AG10803 (cell line): ENCODE measurements around the gene OCA2.

Source experiments
- DNase-seq: peaks from one replicate; pipeline ENCODE4 v3.0.0; 2010; ENCODE audit warnings: low read depth
- H3K4me3 ChIP-seq: 2 replicates; pipeline ENCODE4 v1.5.1; 2011; ENCODE audit warnings: mild to moderate bottlenecking, low read length, control low read depth
- TF ChIP-seq, protein P1 (sequence below): conservative IDR thresholded peaks from 2 replicates; pipeline ENCODE4 v1.5.1; 2011; ENCODE audit warnings: mild to moderate bottlenecking, low read length, control low read depth, inconsistent platforms

The OCA2 gene

DNA sequence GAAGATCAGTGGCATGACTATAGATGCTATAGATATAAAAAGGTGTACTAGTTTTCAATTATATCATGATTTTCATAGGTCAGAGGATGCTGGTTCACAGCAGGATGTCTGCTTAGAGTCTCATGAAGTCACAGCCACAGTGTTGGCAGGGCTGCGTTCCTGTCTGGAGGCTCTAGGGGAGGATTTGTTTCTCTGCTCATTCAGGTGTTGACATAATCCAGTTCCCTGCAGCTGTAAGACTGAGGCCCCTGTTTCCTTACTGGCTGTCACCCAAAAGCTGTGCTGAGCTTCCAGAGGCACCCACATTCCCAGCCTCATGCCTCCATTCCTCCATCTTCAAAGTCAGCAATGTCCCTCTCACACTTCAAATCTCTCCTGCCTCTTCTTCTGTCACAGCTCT, 170.7 kb downstream of the OCA2 start:
- DNase-seq: no peak
- no peak overlapping the region for H3K4me3 ChIP-seq
- TF ChIP-seq, protein P1, sequence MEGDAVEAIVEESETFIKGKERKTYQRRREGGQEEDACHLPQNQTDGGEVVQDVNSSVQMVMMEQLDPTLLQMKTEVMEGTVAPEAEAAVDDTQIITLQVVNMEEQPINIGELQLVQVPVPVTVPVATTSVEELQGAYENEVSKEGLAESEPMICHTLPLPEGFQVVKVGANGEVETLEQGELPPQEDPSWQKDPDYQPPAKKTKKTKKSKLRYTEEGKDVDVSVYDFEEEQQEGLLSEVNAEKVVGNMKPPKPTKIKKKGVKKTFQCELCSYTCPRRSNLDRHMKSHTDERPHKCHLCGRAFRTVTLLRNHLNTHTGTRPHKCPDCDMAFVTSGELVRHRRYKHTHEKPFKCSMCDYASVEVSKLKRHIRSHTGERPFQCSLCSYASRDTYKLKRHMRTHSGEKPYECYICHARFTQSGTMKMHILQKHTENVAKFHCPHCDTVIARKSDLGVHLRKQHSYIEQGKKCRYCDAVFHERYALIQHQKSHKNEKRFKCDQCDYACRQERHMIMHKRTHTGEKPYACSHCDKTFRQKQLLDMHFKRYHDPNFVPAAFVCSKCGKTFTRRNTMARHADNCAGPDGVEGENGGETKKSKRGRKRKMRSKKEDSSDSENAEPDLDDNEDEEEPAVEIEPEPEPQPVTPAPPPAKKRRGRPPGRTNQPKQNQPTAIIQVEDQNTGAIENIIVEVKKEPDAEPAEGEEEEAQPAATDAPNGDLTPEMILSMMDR: no peak

DNA sequence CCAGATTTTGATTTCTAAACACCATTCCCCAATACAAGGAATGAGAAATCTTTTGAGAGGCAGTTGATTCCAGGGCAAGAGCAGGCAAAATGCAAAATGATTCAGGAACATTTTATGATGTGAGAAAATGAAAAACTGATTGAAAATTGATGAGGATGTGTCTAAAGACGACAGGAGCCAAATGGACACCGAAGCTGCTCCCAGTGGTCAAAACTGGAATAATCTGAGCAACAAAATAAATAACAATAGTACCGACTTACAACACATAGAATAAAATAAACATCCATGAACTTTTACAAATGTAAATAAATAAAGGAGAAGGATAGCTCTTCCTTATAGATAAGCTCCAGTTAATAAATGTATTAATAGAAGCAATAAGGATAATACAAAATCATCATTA, 186.8 kb downstream of the OCA2 start:
- no peak for DNase-seq
- TF ChIP-seq, protein P1: no peak
- no peak overlapping the region for H3K4me3 ChIP-seq

DNA sequence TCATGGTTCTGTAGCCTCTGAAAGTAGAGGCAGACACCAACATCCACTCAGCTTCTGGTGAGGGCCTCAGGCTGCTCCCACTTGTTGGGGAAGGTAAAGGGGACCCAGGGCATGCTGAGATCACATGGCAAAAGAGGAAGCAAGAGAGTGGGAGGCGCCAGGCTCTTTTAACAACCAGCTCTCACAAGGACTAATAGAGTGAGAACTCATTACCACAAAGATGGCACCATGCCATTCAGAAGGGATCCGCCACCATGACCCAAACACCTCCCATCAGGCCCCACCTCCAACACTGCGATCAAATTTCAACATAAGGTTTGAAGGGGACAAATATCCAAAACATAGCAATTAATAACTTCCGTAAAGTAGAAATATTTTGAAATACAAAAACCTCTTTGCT, 192.3 kb downstream of the OCA2 start:
- no peak for DNase-seq
- no peak overlapping the region for H3K4me3 ChIP-seq
- TF ChIP-seq, protein P1: no peak

DNA sequence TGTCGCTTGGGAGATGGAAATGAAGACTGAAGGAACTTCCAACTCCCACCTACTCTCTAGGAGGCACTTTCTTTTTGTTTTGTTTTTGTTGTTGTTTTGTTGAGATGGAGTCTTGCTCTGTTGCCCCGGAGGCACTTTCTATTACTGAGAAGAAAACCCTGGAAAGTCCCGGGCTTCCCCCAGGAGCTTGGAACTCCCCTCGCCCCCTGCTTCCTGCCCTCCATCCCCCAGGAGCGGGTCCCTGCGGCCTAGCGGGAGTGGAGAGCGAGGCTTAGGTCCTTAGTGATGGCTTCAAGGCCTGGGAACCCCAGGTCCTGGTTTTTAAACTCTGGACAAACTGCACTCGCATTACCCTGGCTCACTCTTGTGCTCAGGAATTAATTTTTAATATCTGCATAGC, 195.7 kb downstream of the OCA2 start:
- TF ChIP-seq, protein P1: no peak
- no peak overlapping the region for H3K4me3 ChIP-seq
- no peak for DNase-seq

DNA sequence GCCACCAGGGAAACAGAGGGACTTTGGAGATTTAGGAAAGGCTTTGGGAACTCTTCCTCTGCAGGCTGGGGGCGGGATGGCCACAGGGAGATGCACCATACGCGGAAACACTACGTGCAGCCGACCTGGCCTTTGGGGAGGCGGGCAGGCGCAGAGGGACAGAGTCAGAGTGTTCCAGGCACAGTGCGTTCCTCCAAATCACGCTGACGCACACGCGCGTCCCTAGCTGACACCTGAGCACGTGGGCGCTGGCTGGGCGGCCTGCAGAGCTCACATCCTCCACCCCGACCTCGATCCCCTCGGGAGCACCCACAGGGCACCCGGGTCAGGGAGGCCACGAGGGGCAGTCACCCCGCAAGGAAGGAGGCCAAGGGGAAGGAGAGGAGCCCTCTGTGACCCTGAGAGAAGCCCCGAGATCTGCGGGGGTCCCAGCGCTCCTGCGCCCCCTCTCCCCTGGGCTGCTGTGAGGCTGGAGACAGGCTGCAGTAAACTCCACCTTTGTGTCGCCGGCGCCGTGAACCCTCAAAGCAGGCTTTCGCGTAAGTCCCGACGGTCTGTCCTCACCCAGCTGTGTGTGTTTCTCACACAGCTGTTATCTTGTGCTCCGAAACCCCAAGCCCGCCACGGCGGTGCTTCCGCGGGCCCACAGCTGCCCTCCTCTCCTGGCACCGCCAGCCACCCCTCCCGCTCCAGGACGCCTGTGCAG, 196.3 kb downstream of the OCA2 start:
- no peak overlapping the region for H3K4me3 ChIP-seq
- no peak for DNase-seq
- TF ChIP-seq, protein P1: no peak

DNA sequence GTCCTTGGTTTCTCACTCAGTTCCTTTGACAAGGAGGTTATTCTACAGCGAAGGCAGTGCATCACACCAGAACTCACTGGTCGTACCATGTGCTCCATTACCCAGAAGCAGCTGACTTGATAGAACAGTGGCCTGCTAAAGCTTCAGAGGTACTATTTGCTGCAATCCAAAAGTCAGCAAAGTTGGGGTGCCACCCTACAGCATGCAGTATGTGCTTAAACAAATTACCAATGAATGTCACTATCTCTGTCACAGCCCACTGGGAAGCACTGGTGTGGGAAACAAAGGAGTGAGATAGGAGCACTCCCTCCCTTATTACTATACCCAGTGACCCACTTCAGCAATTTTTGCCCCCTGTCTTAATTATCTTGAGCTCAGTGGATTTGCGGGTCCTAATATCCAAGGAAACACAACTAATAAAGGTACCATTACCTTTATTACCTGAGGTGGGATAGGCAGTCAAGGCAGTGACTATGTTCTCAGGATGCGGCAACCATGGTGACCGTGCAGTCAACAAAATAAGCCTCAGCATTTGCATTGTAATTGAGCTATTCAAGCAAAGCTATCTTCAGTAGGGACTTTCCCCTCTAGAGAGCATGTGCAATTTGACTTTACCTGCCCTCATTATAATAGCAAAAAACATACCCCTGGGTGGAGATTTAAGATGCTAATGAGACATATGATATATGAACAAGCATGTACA, 199.4 kb downstream of the OCA2 start:
- TF ChIP-seq, protein P1: no peak
- H3K4me3 ChIP-seq: no peak overlapping the region
- no peak for DNase-seq

DNA sequence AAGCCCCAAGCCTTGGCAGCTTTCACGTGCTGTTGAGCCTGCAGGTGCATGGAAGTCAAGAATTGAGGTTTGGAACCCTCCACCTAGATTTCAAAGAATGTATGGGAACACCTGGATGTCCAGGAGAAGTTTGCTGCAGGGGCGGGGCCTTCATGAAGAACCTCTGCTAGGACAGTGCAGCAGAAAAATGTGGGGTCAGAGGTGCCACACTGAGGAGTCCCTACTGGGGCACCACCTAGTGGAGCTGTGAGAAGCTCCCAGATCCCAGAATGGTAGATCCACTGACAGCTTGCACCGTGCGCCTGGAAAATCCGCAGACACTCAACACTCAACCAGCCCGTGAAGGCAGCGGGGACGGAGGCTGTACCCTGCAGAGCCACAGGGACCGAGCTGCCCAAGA, 201.6 kb downstream of the OCA2 start:
- TF ChIP-seq, protein P1: 0 out of 2 replicates have a peak, but pooled peaks have one; percentile 7
- no peak overlapping the region for H3K4me3 ChIP-seq
- DNase-seq: no peak
